GM11168 (cell line): ENCODE data around the gene GPS1.

Experiments
- in situ Hi-C: fragments of 300-500 bp; cut with MboI; formaldehyde crosslinking; loops from one replicate; pipeline ENCODE4 v1.12.0; 2022; ENCODE audit warnings: low sequenced_read_pairs; ENCODE audit not compliant: unreplicated experiment

GPS1 gene

GRCh38 chr17:82098169-82098938 is 46.7 kb downstream of the GPS1 start, which contains the start of gene FASN:
Gene FASN (minus strand): TSS chr17:82098236. CDS start chr17:82096445, 1,791 bp downstream.
- in situ Hi-C loops: no loop called here

- in situ Hi-C loops: no loop called here
These were observed 47.5 kb downstream of the GPS1 start for GRCh38 chr17:82098939-82099763.

GRCh38 chr17:82100502-82101298 is 49.0 kb downstream of the GPS1 start:
- in situ Hi-C loops: no loop called here

GRCh38 chr17:82101301-82101715 is 49.6 kb downstream of the GPS1 start:
- in situ Hi-C loops: no loop called here

- in situ Hi-C loops: no loop called here
These were observed 50.3 kb downstream of the GPS1 start for GRCh38 chr17:82101767-82102679.

GRCh38 chr17:82103553-82104451 is 52.1 kb downstream of the GPS1 start:
- in situ Hi-C loops: no loop called here

GRCh38 chr17:82104797-82105416 is 53.2 kb downstream of the GPS1 start:
- in situ Hi-C loops: no loop called here

- in situ Hi-C loops: no loop called here
These were observed 53.8 kb downstream of the GPS1 start for GRCh38 chr17:82105417-82105881.

- in situ Hi-C loops: no loop called here
These were observed 54.4 kb downstream of the GPS1 start for GRCh38 chr17:82105882-82106687.

GRCh38 chr17:82106688-82107305 is 55.1 kb downstream of the GPS1 start:
- in situ Hi-C loops: no loop called here
